T-cell (primary cell): ENCODE data around the gene OR1D5. TPM values are rescaled to one million over a fixed set of nuclear protein-coding genes. Genes with fewer than 3 reads are reported as not detected.
A peak's percentile ranks its signal among the peaks of the same experiment; 100 is the strongest.

Experiments used
- ATAC-seq, 4 experiments: fragments of 200-7000 bp in 3 of 4; fragments of 150-1000 bp in 1 of 4; cut with Tn5 transposase; replicated peaks in 1 of 4; 1 replicate in 3 of 4; 2 replicates in 1 of 4; pipeline ENCODE4 v1.10.0; 2021; ENCODE audit warnings: moderate library complexity in 3 of 4, mild to moderate bottlenecking in 2 of 4, moderate number of reproducible peaks in 1 of 4
- CTCF ChIA-PET, 2 donors: fragments of 300-600 bp; sonication (Branson Sonifier 250); formaldehyde crosslinking; loops; one replicate each; lab custom pipeline; 2022; ENCODE audit warnings: antibody characterized with exemption in 2 of 2; lab: Charles Lee
- POLR2A ChIA-PET, 2 donors: fragments of 300-600 bp; sonication (Branson Sonifier 250); formaldehyde crosslinking; loops; one replicate each; lab custom pipeline; 2022; ENCODE audit warnings: antibody characterized with exemption in 2 of 2; lab: Charles Lee
- DNase-seq, 35 experiments: peaks; one replicate each; pipeline versions ENCODE4 v3.0.0 to v3.0.0-alpha.2; 2013 to 2023
- H3K27ac ChIP-seq: one replicate; pipeline ENCODE4 v1.5.1; 2013; ENCODE audit warnings: low read length
- H3K27me3 ChIP-seq, 2 experiments: replicated peaks in 1 of 2; 1 replicate in 1 of 2; 2 replicates in 1 of 2; pipeline versions ENCODE4 v1.6.1 to v1.7.0; 2013; ENCODE audit warnings: low read length in 1 of 2, mixed read lengths in 1 of 2; ENCODE audit not compliant: control insufficient read depth in 2 of 2, insufficient read depth in 2 of 2; ENCODE audit errors: extremely low read depth in 1 of 2
- H3K36me3 ChIP-seq, 2 donors: 1 replicate in 1 of 2; 2 replicates in 1 of 2; pipeline versions ENCODE4 v1.6.1 to v1.7.0; 2013; ENCODE audit warnings: low read length in 1 of 2; ENCODE audit not compliant: control insufficient read depth in 2 of 2, insufficient read depth in 1 of 2; ENCODE audit errors: extremely low read depth in 1 of 2
- H3K4me1 ChIP-seq, 2 experiments: 1 replicate in 1 of 2; 2 replicates in 1 of 2; pipeline versions ENCODE4 v1.6.1 to v1.7.0; 2013; ENCODE audit warnings: low read length in 2 of 2, mixed read lengths in 1 of 2; ENCODE audit not compliant: insufficient read depth in 2 of 2, control insufficient read depth in 1 of 2; ENCODE audit errors: extremely low read depth in 1 of 2
- H3K4me3 ChIP-seq, 2 donors: 1 replicate in 1 of 2; 2 replicates in 1 of 2; pipeline versions ENCODE4 v1.5.1 to v1.7.0; 2013; ENCODE audit warnings: mild to moderate bottlenecking in 2 of 2, low read length in 1 of 2, moderate library complexity in 1 of 2; ENCODE audit not compliant: control insufficient read depth in 1 of 2; ENCODE audit errors: extremely low read depth in 1 of 2
- H3K9me3 ChIP-seq: 2 replicates; pipeline ENCODE4 v1.7.0; 2013
- H3K27ac Mint-ChIP-seq, 2 donors: one replicate each; pipeline ENCODE4 v1.8.0; 2020 to 2021; ENCODE audit warnings: mild to moderate bottlenecking in 2 of 2, mixed read lengths in 2 of 2
- H3K27me3 Mint-ChIP-seq, 2 donors: one replicate each; pipeline ENCODE4 v1.8.0; 2021 to 2022; ENCODE audit warnings: mixed read lengths in 2 of 2
- H3K36me3 Mint-ChIP-seq: one replicate; pipeline ENCODE4 v1.8.0; 2021; ENCODE audit warnings: mixed read lengths
- H3K4me1 Mint-ChIP-seq, 3 donors: one replicate each; pipeline ENCODE4 v1.8.0; 2020 to 2022; ENCODE audit warnings: mixed read lengths in 3 of 3, mild to moderate bottlenecking in 1 of 3
- H3K4me3 Mint-ChIP-seq, 3 donors: one replicate each; pipeline ENCODE4 v1.8.0; 2020 to 2022; ENCODE audit warnings: mild to moderate bottlenecking in 3 of 3, mixed read lengths in 3 of 3, moderate library complexity in 3 of 3
- H3K9me3 Mint-ChIP-seq, 3 donors: one replicate each; pipeline ENCODE4 v1.8.0; 2020 to 2022; ENCODE audit warnings: mixed read lengths in 3 of 3
- WGBS: methylation state at CpG from one replicate; pipeline ENCODE4 v1.1.5; 2013; ENCODE audit warnings: missing lambda C conversion rate; ENCODE audit not compliant: insufficient coverage; 5-methylcytosine and 5-hydroxymethylcytosine counted together
- total RNA-seq, 35 experiments: library from RNA in 6 of 35; stranded (reverse) in 6 of 35; fragments of 120-200 nt in 1 of 35; gene quantifications; one replicate each; pipeline versions ENCODE4 v1.2.1 to v1.2.4 and lab custom pipeline; 2013 to 2026

Gene OR1D5
- total RNA-seq, 5 donors from 2014 or later (not counting 1 experiment from before 2014, with no cell fraction given) = not detected

DNA sequence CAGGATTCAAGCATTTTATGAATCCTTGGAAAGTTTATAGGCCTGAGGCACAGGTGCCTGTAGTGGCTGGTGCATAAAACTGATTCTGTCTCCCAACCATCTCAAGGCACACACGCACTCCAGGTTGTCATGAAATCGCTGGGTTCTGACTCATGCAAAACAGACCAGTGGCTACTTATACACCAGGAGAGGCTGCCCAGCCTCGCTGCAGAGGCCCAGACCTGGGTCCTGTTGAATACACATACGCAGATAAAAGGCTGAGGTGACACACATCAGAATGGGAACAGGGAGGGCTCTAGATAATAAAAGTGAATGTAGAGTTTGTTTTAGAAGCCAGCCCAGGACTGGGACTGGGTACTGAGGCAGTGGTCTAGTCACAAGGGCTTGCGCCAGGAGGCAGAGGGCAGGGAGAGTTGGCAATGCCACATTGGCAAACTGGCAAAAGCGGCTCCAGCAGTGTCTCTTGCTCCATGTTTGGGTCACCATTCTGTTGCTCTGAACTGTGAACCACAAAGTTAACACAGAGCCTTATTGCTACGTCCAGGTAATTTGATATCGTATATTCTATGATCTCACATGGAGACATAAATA is 13.6 kb downstream of the OR1D5 start:
- Histone ChIP-seq H3K27me3 (peaks cover 0 to 4% of the 10 kb centered on the region in 2 experiments), H3K4me3 (no peak overlapping the region), H3K9me3 (no peaks in the 10 kb centered on the region), H3K27ac (no peak overlapping the region), H3K36me3 (no peaks in the 10 kb centered on the region), H3K4me1 (peaks cover 5 to 14% of the 10 kb centered on the region in 2 experiments)
- CTCF ChIA-PET = interaction anchor here in 1 of 2 donors (0.7 to 1.1 kb wide), 2 partner anchors 235 to 283 kb away, joined by 3 read pairs; no protein-coding TSS in a partner anchor
- WGBS = 100% methylated on average over 6 of the region's 8 CpGs
- ATAC-seq = no peak
- H3K4me3 Mint-ChIP-seq = peak overlapping the region; percentile 90 to 93 (median 90)
- DNase-seq = no peak
- H3K9me3 Mint-ChIP-seq = no peaks in the 10 kb centered on the region
- H3K27ac Mint-ChIP-seq = no peak overlapping the region
- H3K36me3 Mint-ChIP-seq = no peaks in the 10 kb centered on the region
- H3K27me3 Mint-ChIP-seq = peaks cover 0 to 3% of the 10 kb centered on the region in 2 donors
- peaks cover 7 to 13% (median 10%) of the 10 kb centered on the region in 3 donors for H3K4me1 Mint-ChIP-seq
- POLR2A ChIA-PET = no interaction called here

DNA sequence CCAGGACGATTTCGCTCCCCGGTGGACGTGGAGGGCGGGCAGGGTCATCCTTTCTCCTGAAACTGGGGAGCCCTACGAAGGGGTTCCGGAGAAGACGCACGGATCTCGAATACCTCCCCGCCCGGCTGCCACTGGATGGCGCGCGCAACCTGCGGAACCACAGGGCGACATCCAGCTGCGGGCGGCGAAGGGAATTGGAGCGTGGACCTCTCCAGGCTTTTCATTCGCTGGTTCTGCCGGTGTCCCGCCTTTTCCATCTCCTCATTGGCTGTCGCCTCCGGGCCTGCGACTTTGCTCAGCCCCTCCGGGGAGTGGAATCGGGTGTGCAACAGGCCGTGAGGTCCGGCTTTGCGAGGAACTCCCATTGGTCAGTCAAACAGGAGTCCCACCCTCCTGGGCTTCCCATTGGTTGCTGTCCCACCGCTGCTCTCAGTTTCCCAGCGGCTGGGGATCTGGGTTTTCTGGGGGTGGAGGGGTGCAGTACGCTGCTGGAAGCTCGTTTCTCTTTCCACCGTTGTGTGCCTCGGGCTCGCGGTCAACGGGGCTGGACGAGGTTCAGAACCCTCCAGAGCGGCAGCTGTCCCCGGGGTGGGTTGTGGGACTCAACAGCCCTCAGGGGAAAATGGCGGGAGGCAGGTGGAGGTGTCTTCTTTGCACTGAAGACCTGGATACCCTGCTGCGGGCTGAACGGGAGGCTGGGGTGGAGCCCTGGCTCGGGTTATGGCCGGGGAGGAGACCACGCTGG is 14.5 kb downstream of the OR1D5 start:
- Histone ChIP-seq H3K4me1 (peaks cover 5 to 14% of the 10 kb centered on the region in 2 experiments), H3K4me3 (peak overlapping the region; percentile 83 to 89), H3K36me3 (no peaks in the 10 kb centered on the region), H3K9me3 (no peaks in the 10 kb centered on the region), H3K27me3 (peaks cover 0 to 7% of the 10 kb centered on the region in 2 experiments), H3K27ac (peak overlapping the region; percentile 18)
- 1% methylated on average over 44 of the region's 50 CpGs for WGBS
- peaks cover 4 to 7% (median 6%) of the 10 kb centered on the region in 3 donors for H3K9me3 Mint-ChIP-seq
- ATAC-seq (peak; percentile 97 to 98 (median 97)), DNase-seq (peak; percentile 79 to 96 (median 86))
- peaks cover 0 to 3% of the 10 kb centered on the region in 2 donors for H3K27me3 Mint-ChIP-seq
- peak overlapping the region; percentile 70 to 80 for H3K27ac Mint-ChIP-seq
- H3K36me3 Mint-ChIP-seq = peaks cover 4% of the 10 kb centered on the region
- ChIA-PET CTCF (interaction anchor here in 1 of 2 donors (0.7 to 1.1 kb wide), 3 partner anchors 234 to 778 kb away, joined by 3 read pairs; no protein-coding TSS in a partner anchor), POLR2A (no interaction called here)
- H3K4me1 Mint-ChIP-seq = peaks cover 7 to 13% (median 10%) of the 10 kb centered on the region in 3 donors
- peak overlapping the region; percentile 90 to 93 (median 90) for H3K4me3 Mint-ChIP-seq

DNA sequence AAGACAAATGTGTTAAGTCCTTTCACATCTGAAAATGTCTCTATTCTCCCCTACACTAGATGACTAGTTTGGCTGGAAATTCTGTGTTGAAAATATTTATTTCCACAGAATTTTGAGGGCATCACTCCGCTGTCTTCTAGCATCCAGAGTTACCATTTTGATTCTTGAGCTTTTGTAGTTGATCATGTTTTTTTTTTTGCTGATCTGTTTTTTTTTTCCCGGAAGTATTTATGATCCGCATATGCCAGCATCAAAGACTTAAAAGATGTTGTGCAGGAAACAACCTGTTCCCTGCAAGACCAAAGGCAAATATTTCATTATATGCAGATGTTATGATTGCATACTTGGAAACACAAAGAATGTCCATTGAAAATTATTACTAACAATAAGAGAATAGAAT is 16.7 kb downstream of the OR1D5 start:
- H3K27me3 ChIP-seq = peaks cover 0 to 11% of the 10 kb centered on the region in 2 experiments
- H3K4me1 Mint-ChIP-seq = peaks cover 7 to 13% (median 10%) of the 10 kb centered on the region in 3 donors
- ChIA-PET CTCF (no interaction called here), POLR2A (no interaction called here)
- H3K27ac ChIP-seq = no peak overlapping the region
- WGBS = 80% methylated on average over 1 of the region's 3 CpGs
- H3K4me3 Mint-ChIP-seq = no peak overlapping the region
- no peak overlapping the region for H3K27ac Mint-ChIP-seq
- no peaks in the 10 kb centered on the region for H3K36me3 ChIP-seq
- DNase-seq (no peak), ATAC-seq (no peak)
- H3K9me3 ChIP-seq = no peaks in the 10 kb centered on the region
- H3K4me1 ChIP-seq = peaks cover 5 to 14% of the 10 kb centered on the region in 2 experiments
- H3K4me3 ChIP-seq = no peak overlapping the region
- H3K9me3 Mint-ChIP-seq = peaks cover 6 to 22% (median 7%) of the 10 kb centered on the region in 3 donors
- peaks cover 4 to 6% of the 10 kb centered on the region in 2 donors for H3K27me3 Mint-ChIP-seq
- H3K36me3 Mint-ChIP-seq = peaks cover 4% of the 10 kb centered on the region

DNA sequence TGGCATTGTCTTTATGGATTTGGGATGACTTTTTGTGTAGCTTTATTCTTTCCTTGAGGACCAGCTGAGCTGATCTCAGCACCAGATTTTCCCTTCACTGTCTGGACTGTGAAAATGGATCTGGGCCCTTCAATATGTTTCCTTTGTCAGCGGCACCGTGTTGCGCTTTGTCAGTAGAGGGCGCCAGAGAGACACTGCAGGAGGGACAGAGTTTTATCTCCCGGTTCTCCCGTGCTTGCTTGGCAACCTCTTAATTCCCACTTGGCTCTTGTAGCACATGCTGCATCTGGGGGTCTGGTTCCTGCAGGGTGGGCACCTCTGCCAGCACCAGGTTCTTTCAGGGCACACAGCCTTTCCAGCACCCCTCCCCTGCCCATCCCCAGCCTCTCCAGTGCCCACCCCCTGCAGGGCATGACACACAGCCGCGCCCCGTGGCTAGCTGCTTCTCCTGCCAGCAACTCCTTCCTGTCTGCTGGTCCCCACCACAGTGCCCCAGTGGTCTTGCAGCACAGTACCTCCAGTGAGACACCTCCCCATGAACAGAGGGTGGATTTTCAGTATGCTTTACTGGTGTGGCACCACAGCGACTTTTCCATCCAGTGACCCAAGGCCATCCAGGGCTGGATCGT is 19.6 kb downstream of the OR1D5 start:
- Mint-ChIP-seq H3K9me3 (peaks cover 6 to 22% (median 7%) of the 10 kb centered on the region in 3 donors), H3K27me3 (peaks cover 6 to 13% of the 10 kb centered on the region in 2 donors), H3K36me3 (peaks cover 4% of the 10 kb centered on the region), H3K27ac (no peak overlapping the region), H3K4me3 (no peak overlapping the region), H3K4me1 (peaks cover 7 to 20% (median 16%) of the 10 kb centered on the region in 3 donors)
- H3K4me3 ChIP-seq = no peak overlapping the region
- H3K4me1 ChIP-seq = peaks cover 3 to 6% of the 10 kb centered on the region in 2 experiments
- POLR2A ChIA-PET = no interaction called here
- DNase-seq = no peak
- no peak for ATAC-seq
- CTCF ChIA-PET = no interaction called here
- no peaks in the 10 kb centered on the region for H3K9me3 ChIP-seq
- WGBS = 73% methylated on average over 7 of the region's 11 CpGs
- H3K27ac ChIP-seq = no peak overlapping the region
- H3K36me3 ChIP-seq = no peaks in the 10 kb centered on the region
- peaks cover 0 to 10% of the 10 kb centered on the region in 2 experiments for H3K27me3 ChIP-seq

DNA sequence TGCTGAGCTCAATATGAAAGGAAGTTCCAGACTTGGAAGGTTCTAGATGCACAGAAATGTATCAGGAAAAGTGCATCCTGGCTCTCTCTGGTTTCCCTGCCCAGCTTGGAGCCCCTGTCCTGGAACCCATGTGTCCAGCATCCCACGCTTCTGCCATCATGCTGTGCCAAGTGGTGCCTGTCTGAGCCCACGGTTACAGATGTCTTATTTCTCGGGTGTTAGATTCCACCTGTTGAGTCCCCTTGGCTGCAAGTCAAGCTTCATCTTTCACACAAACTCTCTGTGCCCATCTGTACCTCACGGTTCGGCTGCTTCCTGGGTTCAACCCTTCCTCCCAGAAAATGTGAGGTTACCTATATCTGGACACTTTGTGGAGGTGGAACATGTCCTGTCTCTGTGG is 22.5 kb downstream of the OR1D5 start:
- Mint-ChIP-seq H3K36me3 (peaks cover 5% of the 10 kb centered on the region), H3K27ac (no peak overlapping the region), H3K9me3 (peaks cover 6 to 22% (median 7%) of the 10 kb centered on the region in 3 donors), H3K27me3 (peaks cover 6 to 13% of the 10 kb centered on the region in 2 donors), H3K4me1 (peaks cover 8 to 11% (median 11%) of the 10 kb centered on the region in 3 donors), H3K4me3 (no peak overlapping the region)
- Histone ChIP-seq H3K4me3 (no peak overlapping the region), H3K27me3 (peaks cover 0 to 10% of the 10 kb centered on the region in 2 experiments), H3K36me3 (no peaks in the 10 kb centered on the region), H3K4me1 (no peaks in the 10 kb centered on the region), H3K27ac (no peak overlapping the region), H3K9me3 (no peaks in the 10 kb centered on the region)
- ChIA-PET CTCF (no interaction called here), POLR2A (interaction anchor here (0.5 to 0.7 kb wide), 2 partner anchors 41 to 226 kb away, joined by 3 read pairs; no protein-coding TSS in a partner anchor)
- 91% methylated on average over 3 of the region's 5 CpGs for WGBS
- ATAC-seq (no peak), DNase-seq (no peak)

DNA sequence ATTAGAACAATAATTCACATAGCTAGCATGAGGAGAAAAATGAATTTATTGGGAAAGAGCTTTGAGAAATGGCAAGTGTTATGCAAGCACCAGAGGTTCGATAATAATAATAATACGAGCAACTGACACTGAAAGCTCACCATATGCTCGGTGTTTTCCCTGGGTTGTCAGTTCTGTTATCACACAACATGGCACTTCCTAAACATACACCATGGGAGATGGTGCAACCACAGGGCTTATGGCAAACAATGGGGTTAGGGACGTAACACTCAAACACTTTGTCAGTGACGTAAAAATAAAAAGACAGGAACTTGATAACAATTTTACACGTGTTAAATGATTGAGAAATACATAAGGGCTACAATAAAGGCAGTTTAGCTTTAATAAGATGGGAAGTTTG is 23.7 kb downstream of the OR1D5 start:
- peaks cover 6 to 22% (median 7%) of the 10 kb centered on the region in 3 donors for H3K9me3 Mint-ChIP-seq
- ATAC-seq (peak in 1 of 4 experiments; percentile 77), DNase-seq (peak in 1 of 35 experiments; percentile 18)
- Histone ChIP-seq H3K36me3 (no peaks in the 10 kb centered on the region), H3K4me3 (no peak overlapping the region), H3K27me3 (peaks cover 0 to 10% of the 10 kb centered on the region in 2 experiments), H3K4me1 (no peaks in the 10 kb centered on the region), H3K9me3 (no peaks in the 10 kb centered on the region), H3K27ac (no peak overlapping the region)
- H3K27ac Mint-ChIP-seq = no peak overlapping the region
- POLR2A ChIA-PET = interaction anchor here in 1 of 2 donors (0.6 to 0.7 kb wide), 2 partner anchors 799 to 1362 kb away, joined by 3 to 7 read pairs; no protein-coding TSS in a partner anchor
- CTCF ChIA-PET = no interaction called here
- peaks cover 8% of the 10 kb centered on the region for H3K36me3 Mint-ChIP-seq
- peaks cover 3 to 13% of the 10 kb centered on the region in 2 donors for H3K27me3 Mint-ChIP-seq
- H3K4me1 Mint-ChIP-seq = peaks cover 8 to 11% (median 11%) of the 10 kb centered on the region in 3 donors
- 24% methylated on average over 3 of the region's 6 CpGs for WGBS
- H3K4me3 Mint-ChIP-seq = no peak overlapping the region
